SU-DHL-6 (cell line): ENCODE measurements around the gene PLOD2.

Source experiments
- H2AFZ ChIP-seq: fragments of 200-600 bp; sonication (generic); 2 replicates; pipeline ENCODE4 v1.6.1; 2014; ENCODE audit warnings: low read depth, mild to moderate bottlenecking, moderate library complexity, mixed read lengths, antibody characterized with exemption, low read length; ENCODE audit not compliant: severe bottlenecking
- H3F3A ChIP-seq: fragments of 200-600 bp; shearing (Covaris generic); 2 replicates; pipeline ENCODE4 v1.6.0; 2016; ENCODE audit warnings: antibody characterized with exemption, mild to moderate bottlenecking; ENCODE audit not compliant: insufficient read depth
- H3K27ac ChIP-seq: fragments of 200-600 bp; sonication (generic); 2 replicates; pipeline ENCODE4 v1.5.1; 2016; ENCODE audit warnings: low read depth, mild to moderate bottlenecking, low read length, moderate library complexity, mixed read lengths
- H3K27me3 ChIP-seq: fragments of 200-600 bp; sonication (generic), shearing (Covaris generic); 2 replicates; pipeline ENCODE4 v1.6.0; 2014; ENCODE audit warnings: mild to moderate bottlenecking, low read length
- H3K36me3 ChIP-seq: fragments of 200-600 bp; sonication (generic); 2 replicates; pipeline ENCODE4 v1.6.1; 2014; ENCODE audit warnings: mild to moderate bottlenecking, low read length, mixed read lengths
- H3K4me2 ChIP-seq: fragments of 300-600, 200-600 bp; shearing (Covaris generic), sonication (generic); 2 replicates; pipeline ENCODE4 v1.6.0; 2014; ENCODE audit warnings: low read length, low read depth, mild to moderate bottlenecking; ENCODE audit not compliant: poor library complexity, severe bottlenecking
- H3K4me3 ChIP-seq: fragments of 200-600 bp; sonication (generic); 2 replicates; pipeline ENCODE4 v1.5.1; 2014; ENCODE audit warnings: antibody characterized with exemption, low read length, mild to moderate bottlenecking, mixed read lengths; ENCODE audit not compliant: insufficient read depth, poor library complexity, severe bottlenecking
- H3K79me2 ChIP-seq: fragments of 200-600 bp; sonication (generic); 2 replicates; pipeline ENCODE4 v1.6.1; 2014; ENCODE audit warnings: mild to moderate bottlenecking, low read length, moderate library complexity; ENCODE audit not compliant: insufficient read depth
- H3K9ac ChIP-seq: fragments of 200-600 bp; sonication (generic); 2 replicates; pipeline ENCODE4 v1.7.0; 2014; ENCODE audit warnings: mild to moderate bottlenecking, low read length
- H3K9me2 ChIP-seq: fragments of 200-600 bp; sonication (generic); replicated peaks from 2 replicates; pipeline ENCODE4 v1.6.1; 2014; ENCODE audit warnings: low read length; ENCODE audit not compliant: insufficient read depth
- H3K9me3 ChIP-seq: fragments of 200-600 bp; sonication (generic); 2 replicates; pipeline ENCODE4 v1.6.1; 2014; ENCODE audit warnings: low read length, mixed read lengths; ENCODE audit not compliant: insufficient read depth
- H4K20me1 ChIP-seq: fragments of 200-600 bp; sonication (generic); 2 replicates; pipeline ENCODE4 v1.6.1; 2014; ENCODE audit warnings: low read depth, mild to moderate bottlenecking, antibody characterized with exemption, low read length, moderate library complexity, mixed read lengths
- CTCF ChIP-seq: fragments of 200-600 bp; sonication (generic); IDR thresholded peaks from one replicate; pipeline ENCODE4 v1.5.1; 2017; ENCODE audit warnings: antibody characterized with exemption, mild to moderate bottlenecking, low read length, moderate library complexity; ENCODE audit not compliant: insufficient read depth, poor library complexity, severe bottlenecking
- EZH2phosphoT487 ChIP-seq: fragments of 200-600 bp; sonication (generic), shearing (Covaris generic); conservative IDR thresholded peaks from 2 replicates; pipeline ENCODE4 v1.6.1; 2018; ENCODE audit warnings: mild to moderate bottlenecking, antibody characterized with exemption, low read length, moderate library complexity, mixed read lengths

Gene PLOD2

GRCh38 chr3:146139586-146140110, 21.3 kb downstream of the PLOD2 start:
- Histone ChIP-seq H3K9ac (no peak overlapping the region), H2AFZ (no peak overlapping the region), H3K27ac (no peak overlapping the region), H4K20me1 (no peaks in the 10 kb centered on the region), H3K9me2 (no peaks in the 10 kb centered on the region), H3K4me3 (no peak overlapping the region), H3K79me2 (no peaks in the 10 kb centered on the region), H3F3A (no peaks in the 10 kb centered on the region), H3K36me3 (no peaks in the 10 kb centered on the region), H3K9me3 (no peaks in the 10 kb centered on the region), H3K4me2 (no peak overlapping the region), H3K27me3 (no peaks in the 10 kb centered on the region)
- TF ChIP-seq EZH2phosphoT487: no peak
- TF ChIP-seq CTCF: no peak

GRCh38 chr3:146138902-146139301, 22.1 kb downstream of the PLOD2 start:
- H3K9me2 ChIP-seq: no peaks in the 10 kb centered on the region
- no peaks in the 10 kb centered on the region for H3K79me2 ChIP-seq
- no peaks in the 10 kb centered on the region for H3F3A ChIP-seq
- H3K36me3 ChIP-seq: no peaks in the 10 kb centered on the region
- no peaks in the 10 kb centered on the region for H4K20me1 ChIP-seq
- H3K9ac ChIP-seq: no peak overlapping the region
- H3K4me3 ChIP-seq: no peak overlapping the region
- H3K4me2 ChIP-seq: no peak overlapping the region
- no peak for TF ChIP-seq EZH2phosphoT487
- TF ChIP-seq CTCF: no peak
- H2AFZ ChIP-seq: no peak overlapping the region
- no peak overlapping the region for H3K27ac ChIP-seq
- no peaks in the 10 kb centered on the region for H3K9me3 ChIP-seq
- no peaks in the 10 kb centered on the region for H3K27me3 ChIP-seq

- no peaks in the 10 kb centered on the region for H3K27me3 ChIP-seq
- H3K79me2 ChIP-seq: no peaks in the 10 kb centered on the region
- no peaks in the 10 kb centered on the region for H3K36me3 ChIP-seq
- H3K27ac ChIP-seq: no peak overlapping the region
- no peak overlapping the region for H3K4me3 ChIP-seq
- no peak for TF ChIP-seq EZH2phosphoT487
- no peak for TF ChIP-seq CTCF
- no peaks in the 10 kb centered on the region for H3K9me3 ChIP-seq
- no peak overlapping the region for H2AFZ ChIP-seq
- H3F3A ChIP-seq: no peaks in the 10 kb centered on the region
- H3K9ac ChIP-seq: no peak overlapping the region
- no peak overlapping the region for H3K4me2 ChIP-seq
- H3K9me2 ChIP-seq: no peaks in the 10 kb centered on the region
- no peaks in the 10 kb centered on the region for H4K20me1 ChIP-seq
Measured at GRCh38 chr3:146136647-146137046, 24.3 kb downstream of the PLOD2 start.
